ENCODE measurements around the gene TMEM244.
A peak's percentile ranks its signal among the peaks of the same experiment; 100 is the strongest.
"Not testable (repeated sequence)": the region's sequence is repeated elsewhere in the genome, so short reads cannot be mapped to it uniquely, and the experiment has no call there.

Gene TMEM244, protein sequence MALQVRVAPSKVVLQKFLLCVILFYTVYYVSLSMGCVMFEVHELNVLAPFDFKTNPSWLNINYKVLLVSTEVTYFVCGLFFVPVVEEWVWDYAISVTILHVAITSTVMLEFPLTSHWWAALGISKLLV

DNA sequence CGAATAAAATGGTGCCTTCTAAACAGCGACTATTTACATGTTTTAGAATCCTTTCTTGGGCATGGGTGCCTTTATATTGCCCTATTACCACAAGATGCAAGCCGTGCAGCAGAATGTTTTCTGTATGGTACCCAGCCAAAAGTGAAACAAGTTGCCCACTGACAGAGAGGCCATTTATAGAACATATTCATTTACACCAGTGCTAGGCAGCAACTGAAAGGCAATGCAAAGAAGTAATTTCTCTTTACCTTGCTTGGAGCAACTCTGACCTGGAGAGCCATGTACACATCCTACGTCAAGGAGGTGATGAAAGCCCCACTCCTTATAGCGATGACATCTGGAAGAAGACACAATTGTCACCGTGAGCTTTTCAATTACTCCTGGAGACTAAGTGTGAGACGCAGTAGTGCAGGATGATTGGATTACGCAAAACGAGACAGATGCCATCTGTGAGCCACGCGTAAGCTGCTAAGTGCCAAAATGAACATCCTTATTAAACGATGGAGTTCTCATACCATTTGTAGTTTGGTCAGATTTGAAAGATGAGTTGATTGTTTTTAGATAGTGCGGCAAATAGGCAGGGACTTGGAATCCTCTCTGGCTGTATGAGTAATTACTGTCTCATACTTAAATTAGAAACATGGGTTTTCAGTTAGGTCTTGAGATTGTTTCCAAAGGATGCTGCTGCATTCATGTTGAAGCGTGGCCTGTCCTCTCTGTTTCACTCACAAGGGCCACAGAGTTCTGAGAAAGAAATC, at the start of gene TMEM244:
TMEM244 (minus strand) TSS at position 408 of the 758 bp plus-strand sequence; CDS start at position 281, 127 bp downstream.
- no peak for DNase-seq

DNA sequence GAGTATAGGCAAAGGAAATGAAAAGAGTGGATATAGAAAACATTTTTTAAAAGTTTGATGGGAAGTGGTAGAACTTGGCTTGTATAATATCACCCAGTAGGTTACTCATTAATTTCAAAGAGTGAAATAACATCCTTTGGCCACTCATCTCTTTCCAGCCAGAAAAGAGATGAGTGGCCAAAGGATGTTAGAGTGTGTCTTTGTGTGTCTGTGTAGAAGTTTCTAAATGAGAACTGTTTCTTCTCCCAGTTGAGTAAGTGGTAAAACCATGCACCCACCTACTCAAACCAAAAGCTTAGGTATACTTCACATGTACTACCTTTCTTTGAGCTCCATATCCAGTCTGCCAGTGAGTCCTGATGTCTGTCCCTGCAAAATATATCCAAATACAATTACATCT, 47.7 kb upstream of the TMEM244 start:
- no peak for DNase-seq

DNA sequence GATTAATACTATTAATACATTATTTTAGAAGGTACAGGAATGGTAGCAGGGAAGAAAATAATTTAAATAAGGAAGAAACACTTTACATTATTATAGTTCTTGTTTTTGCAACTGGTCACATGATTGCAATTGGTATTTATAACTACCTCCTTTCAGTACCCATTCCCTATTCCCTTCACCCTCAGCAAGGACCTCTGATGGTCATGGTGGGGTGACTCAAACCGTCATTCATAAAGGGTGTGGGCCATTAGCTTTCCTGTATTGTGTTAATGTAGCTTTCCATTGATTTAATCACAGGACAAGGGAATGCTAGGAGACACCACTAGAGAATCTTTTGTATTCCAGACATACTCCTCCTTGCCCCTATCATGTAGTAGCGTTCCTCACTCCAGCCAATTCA, 47.2 kb upstream of the TMEM244 start:
- DNase-seq: peak; percentile 70

DNA sequence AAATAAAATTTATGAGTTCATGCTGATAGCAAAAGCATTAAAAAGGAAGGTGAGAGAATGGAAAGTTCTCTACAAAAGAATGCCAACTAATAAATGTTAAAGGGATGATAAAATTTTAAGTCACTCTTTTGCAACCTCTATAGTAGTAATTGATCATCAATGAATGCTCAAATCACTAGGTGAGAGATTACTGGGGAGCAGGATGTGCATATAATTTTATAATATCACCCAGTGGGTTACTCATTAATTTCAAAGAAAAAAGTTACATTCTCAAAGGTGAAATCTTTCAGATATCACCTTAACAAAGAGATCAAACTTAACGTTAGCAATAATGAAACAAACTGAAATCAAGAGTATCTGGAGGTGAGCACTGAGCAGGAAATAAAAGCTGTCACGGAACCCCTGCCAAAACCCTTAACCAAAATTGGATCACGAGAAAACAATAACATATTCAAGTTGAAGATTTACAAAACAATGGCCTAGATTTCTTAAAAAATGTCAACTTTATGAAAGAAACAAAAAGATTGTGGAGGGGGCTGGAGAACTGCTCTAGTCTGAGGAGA, 45.5 kb upstream of the TMEM244 start:
- no peak for DNase-seq

DNA sequence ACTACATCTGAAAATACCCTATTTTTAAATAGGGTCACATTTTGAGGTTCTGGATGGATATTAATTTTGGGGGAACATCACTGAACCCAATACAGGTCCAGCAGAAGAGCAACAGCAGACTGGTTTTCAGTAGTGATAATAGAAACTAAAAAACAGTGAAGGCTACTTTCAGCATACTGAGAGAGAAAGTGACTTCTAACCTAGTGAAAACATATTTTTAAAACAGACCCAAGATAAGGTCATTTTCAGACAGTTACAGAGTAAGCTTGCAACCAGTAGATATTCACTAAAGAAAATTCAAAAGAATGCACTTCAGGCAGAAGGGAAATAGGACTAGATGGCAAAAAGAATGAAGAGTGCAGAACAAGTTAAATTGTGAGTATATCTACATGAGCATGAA, 42.0 kb upstream of the TMEM244 start:
- no peak for DNase-seq

DNA sequence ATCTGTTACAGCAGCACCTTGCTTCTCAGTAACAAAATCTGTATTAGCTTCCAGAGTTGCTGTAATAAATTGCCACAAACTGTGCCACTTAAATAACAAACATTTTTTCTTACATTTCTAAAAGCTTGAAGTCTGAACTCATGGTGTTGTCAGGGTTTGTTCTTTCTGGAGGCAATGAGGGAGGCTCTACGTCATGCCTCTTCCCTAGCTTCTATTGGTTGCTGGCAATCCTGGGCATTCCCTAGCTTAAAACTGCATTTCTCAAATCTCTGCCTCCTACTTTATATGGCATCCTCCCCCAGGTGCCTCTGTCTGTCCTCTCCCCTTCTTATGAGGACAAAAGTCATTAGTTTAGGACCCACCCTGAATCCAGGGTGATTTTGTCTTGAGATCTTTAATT, 41.6 kb upstream of the TMEM244 start:
- DNase-seq: no peak

DNA sequence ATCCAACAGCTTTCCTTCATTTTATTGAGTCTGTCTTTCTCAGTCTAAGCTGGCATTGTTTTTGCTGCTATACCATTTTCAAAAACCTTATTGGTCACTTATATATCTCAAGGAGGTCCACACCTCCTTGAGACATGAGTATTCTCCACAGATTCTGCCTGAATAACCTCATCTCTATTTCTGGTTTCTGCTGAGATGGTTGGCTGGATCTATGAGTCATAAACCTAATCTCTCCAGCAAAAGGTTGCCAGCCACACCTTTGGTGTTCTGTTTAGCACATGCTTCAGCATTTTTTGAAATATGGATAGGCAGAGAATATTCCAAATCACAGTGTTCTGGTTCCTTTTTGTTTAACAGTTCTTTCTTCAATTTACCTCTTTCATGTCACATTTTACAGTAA, 40.8 kb upstream of the TMEM244 start:
- DNase-seq: no peak

DNA sequence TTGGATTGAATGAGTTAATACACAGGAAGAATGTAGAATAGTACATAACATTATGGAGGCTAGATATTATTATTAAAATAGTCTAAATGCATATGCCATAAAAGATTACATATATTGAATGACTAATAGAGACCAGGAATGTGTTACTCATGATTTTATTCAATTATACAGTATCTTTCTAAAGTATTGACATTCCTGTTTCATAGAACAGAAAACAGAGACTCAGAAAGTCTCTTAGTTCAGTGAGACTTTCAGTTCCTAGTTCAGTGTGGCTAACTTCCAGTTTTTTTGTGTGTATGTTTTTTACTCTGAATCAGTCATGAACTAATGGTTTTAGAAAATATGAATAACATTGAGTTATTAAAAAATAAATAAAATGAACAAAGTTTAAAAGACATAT, 34.6 kb upstream of the TMEM244 start:
- peak; percentile 83 for DNase-seq

DNA sequence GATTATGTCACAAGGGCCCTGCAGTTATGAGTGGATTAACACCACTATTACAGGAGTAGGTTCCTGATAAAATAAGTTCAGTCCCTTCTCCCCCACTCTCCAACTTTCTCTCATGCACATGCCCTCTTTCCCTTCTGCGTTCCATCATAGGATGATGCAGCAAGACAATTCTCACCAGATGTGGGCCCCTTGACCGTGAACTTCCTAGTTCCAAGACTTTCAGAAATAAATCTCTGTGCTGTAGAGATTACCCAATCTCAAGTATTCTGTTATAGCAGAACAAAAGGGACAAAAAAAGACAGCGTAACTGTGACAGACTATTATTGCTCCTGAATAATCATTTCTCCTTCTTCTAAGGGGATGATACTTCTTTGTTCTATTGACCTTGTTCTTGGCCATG, 33.8 kb upstream of the TMEM244 start:
- DNase-seq: peak; percentile 77

DNA sequence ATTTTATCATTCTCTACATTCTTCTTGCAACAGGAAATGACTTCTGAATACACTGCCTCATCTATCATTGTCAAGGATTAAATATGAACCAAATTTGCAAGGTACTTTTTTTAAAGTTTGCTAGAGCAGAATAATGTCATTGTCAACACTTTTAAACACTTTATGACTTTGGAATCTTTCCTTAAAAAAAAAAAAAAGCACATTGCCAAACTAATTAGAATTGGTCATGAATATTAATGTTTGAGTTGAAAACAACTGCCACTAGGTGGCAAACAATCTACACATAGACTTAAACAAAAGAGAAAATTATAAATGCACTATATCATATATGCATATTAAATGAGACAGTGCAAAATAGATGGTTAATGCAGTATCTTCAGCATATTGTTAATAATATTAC, 32.5 kb upstream of the TMEM244 start:
- peak; percentile 52 for DNase-seq

DNA sequence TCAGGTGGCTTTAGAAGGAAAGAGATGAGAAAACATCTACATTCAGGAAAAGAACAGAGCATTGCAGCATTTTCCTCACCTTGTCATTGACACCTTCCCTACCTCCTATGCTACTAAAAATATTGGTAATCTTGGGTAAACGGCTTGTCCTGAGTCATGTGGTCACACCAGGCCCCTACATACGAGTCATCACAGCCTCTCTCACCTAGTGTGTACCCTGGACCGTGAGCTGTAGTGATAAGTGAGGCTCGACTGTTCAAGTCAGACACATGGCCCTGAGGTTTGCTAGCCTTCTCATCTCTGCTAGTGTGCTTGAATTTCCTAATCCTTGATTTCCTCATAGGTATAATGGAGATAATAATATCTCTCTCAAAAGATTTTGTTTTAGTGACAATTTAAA, 29.6 kb upstream of the TMEM244 start:
- no peak for DNase-seq

DNA sequence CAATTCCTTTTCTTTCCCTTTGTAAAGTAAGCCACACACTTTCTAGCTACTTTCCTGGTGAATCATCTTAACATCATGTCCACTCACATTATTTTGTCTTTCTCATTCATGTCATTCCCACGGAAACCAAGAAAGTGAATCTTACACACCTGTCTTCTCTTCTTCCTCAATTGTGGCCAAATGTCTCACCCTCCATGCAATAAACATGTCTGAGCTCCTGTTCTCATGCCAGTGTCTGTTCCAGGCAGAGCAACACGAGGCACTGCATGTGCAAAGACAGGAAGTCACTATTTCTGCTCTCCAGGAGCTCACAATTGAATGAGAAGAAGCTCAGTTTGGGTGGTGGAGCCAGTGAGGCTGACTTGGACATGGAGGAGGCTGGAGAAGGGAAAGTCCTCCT, 29.0 kb upstream of the TMEM244 start:
- peak; percentile 10 for DNase-seq

DNA sequence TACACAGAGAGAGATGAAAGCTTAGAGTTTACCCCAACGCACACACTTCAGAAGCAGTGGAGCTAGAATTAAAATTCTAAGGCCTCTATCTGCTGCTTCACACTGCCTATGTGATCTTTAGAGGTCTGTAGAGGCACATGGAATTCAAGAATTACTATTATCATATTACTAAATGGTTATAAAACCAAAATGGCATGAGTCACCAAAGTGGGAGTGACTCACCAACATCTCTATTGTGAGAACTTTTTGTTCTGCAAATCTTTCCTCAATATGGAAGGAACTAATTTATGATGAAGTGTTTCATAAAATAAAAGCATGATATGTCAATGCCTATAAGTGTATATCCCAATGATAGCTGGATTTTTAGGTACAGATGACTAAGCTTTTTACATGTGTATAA, 28.5 kb upstream of the TMEM244 start:
- peak; percentile 84 for DNase-seq

DNA sequence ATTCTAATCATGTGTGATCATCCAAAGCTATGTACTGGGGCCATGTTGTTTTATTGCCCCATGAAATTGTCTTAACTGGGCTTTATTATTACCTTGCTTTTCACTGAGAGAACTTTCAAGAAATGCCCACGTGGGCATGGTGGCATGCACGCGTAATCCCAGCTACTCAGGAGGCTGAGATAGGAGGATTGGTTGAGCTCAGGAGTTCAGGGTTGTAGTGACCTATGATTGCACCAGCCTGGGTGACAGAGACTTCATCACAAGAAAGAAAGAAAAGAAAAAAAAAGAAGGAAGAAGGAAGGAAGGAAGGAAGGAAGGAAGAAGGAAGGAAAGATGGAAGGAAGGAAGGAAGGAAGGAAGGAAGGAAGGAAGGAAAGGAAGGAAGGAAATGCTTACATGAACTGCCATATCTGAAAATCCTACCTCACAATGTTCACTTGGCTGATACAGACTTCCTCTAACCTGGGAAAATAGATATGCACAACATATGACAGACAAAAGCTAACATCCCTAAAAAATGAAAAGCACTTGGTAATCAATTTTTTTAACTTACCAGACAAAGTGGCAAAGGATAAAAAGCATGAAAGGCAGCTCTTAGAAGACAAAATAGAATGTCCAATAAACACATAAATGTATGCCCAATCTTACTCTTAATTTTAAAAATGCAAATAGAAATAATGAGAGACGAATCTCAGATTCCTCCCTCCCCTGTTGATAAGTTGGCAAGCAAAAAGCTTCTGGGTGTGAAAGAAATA, 25.5 kb upstream of the TMEM244 start:
- no peak for DNase-seq

DNA sequence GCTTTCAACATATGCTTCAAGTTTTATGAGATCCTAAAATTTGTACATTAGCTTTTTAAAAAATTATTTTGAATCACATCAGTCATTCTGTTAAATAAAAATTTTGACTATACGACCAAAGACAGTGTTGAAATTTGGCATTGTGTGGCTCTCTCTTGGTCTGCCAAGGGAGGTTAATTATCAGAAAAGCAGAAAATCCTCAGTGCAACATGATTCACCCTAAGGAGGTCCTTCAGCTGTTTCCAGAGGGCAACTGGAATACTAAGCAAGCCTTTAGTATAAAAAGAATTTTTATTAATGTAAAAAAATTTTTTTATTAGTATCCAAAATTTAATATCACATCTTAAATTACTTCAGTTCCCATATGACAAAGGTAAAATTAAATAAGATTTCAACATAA, 23.1 kb upstream of the TMEM244 start:
- no peak for DNase-seq

DNA sequence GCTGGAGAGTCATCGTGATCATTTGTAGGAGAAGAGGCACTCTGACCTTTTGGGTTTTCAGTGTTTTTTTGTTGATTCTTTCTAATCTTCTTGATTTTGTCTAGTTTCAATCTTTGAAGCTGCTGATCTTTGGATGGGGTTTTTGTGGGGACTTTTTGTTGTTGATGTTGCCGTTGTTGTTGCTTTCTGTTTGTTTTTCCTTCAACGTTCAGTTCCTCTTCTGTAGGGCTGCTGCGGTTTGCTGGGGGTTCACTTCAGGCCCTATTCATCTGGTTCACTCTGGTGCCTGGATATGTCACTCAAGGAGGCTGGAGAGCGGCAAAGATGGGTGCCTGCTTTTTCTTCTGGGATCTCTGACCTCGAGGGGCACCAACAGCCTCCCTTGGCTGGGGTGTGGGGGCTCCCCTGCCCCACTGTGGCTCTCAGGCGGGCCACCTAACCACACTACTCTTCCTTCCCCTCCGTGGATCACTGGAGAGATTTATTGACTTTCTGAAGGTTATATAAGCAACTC, 21.5 kb upstream of the TMEM244 start:
- DNase-seq: peak; percentile 79

DNA sequence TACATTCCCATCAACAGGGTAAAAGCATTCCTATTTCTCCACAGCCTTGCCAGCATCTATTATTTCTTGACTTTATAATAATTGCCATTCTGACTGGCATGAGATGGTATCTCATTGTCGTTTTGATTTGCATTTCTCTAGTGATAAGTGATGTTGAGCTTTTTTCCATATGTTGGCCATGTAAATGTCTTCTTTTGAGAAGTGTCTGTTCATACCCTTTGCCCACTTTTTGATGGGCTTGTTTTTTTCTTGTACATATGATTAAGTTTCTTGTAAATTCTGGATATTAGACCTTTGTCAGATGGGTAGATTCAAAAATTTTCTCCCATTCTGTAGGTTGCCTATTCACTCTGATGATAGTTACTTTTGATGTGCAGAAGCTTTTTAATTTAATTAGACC, 16.8 kb upstream of the TMEM244 start:
- not testable (repeated sequence) for DNase-seq

DNA sequence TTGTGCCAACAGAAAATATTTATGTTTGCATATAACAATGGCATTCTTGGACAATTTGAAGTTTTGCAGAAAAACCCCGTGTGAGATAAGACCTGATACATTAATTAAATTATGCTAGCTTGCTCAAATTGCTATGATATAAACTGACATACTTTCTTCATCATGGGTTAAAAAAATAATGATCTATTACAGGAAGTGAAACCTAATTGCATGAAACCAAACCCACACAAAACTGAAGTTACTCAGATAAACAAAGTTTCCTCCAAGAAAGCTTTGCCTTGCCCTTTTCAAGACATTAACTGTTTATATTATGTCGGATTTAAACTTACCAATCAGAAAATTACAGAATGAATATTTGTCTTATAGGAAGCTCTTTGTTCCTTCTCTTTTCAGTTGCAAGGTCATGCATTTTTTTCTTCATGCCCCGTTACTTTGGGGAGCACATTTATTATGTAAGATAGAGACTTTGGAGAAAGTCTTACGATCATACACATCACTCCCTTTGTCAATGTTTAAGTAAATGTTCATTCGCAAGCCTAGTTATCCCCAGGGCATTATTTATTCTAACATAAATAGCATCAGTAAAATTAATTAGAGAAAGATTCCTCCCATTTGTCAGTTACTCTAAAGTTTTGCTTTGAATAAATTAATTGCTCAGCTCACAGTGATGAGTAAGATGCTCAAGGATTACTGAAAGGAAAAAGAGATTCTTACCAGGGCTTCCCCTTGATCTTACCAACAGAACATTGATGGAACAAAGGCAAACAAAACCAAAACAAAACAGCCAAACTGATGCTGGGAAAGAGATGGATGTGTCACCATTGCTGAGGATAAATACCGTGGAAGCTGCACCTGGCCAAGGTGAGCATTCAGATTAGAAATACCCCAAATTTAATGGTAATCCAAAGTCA, 14.8 kb upstream of the TMEM244 start:
- DNase-seq: peak; percentile 57

DNA sequence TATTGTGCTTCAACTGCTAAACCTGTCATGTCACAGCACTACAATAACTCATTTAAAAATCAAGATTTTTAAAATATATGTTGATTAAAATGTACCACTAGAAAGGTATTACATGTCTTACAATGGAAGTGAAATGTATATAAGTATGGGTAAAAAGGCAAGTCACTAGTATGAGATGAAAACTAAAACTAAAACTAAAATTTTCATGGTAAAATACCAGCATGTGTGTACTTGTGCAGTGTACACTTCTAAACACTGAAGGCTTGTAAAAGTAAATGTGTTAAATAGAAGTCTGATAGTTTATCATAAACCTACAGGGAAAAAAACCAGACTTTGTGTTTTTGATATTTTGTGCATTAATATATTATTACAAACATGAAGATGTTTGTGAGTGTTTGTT, 13.7 kb upstream of the TMEM244 start:
- DNase-seq: no peak

DNA sequence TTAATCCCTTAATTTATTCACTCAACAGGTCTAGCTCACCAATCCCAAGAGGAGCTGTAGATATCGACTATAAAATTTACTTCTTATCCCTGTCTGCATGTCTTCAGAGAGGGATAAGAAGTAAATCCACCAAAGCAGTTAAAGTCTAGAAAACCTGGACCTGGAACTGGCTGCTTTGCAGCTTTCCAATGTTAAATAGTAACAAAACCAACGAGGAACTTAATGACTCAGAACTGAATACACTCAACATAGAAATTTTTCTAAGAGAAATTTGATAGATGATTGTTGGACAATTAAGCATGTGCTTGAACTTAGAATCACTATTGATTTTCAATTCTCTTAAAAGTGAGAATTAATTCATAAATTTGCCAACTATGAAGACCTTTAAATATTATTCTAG, 11.5 kb upstream of the TMEM244 start:
- no peak for DNase-seq

DNA sequence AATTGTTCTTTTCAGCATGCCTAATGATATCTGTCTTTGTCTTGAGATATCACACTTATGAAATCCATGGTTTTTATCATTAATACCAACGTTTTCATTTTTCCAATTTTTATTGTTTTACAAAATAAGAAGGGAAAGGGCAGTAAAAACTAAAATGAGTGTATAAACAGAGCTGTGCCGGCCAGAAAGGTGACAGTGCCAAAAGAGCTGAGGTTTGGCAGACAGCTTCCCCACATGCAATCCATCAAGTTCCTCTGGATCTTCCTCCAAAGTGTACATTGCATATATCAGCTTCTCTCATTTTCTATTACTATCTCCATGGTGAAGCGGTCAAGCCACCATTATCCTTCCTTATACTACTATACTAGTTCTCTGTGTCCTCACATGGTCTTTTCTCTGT, 10.1 kb upstream of the TMEM244 start:
- DNase-seq: no peak

DNA sequence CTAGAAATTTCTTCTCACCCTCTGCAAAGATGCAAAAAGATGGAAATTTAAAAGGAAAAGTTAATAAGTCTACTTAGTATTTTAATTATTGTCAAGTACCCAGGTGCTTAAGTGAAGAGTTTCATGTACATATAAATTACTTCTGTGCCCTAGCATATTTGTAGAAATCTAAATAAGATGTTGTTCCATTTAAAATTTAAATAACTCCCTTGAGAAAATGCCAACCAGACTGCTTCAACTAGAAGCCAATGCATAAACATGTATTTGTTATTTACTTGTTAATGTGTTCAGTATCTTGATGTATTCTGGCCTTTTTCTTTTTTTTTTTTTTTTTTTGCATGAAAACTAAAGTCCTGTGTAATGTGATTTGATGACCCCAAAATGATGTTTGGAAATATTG, 6.3 kb upstream of the TMEM244 start:
- DNase-seq: no peak

DNA sequence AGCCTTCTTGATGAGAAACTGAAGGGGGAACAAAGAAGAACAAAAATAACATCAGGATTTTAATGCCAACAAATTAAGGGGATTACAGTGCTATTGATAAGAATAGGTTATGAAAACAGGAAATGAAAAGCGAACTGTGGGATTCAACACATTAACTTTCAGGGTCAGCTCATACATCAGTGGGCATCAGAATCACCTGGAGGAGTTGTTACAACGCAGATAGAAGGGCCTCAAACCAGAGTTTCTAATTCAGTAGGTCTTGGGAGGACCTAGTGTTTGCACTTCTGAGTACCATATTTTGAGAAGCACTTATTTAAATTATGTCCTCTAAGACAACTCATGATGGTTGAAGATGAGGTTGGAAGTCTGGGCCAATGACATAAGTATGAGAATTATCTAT, 5.6 kb upstream of the TMEM244 start:
- no peak for DNase-seq

All from suppressor macrophage treated with lipopolysaccharide for 4 hours (primary cell).